RWPE1 (cell line): ENCODE results near the gene NCLN.
"Not testable (repeated sequence)": the region's sequence is repeated elsewhere in the genome, so short reads cannot be mapped to it uniquely, and the experiment has no call there.

ENCODE experiments used
- CTCF ChIA-PET: fragments of 350-600 bp; sonication (Branson Sonifier 250); formaldehyde crosslinking; extraction: SDS; loops from one replicate; lab custom pipeline; 2021; lab: Yijun Ruan, JAX
- POLR2A ChIA-PET: fragments of 400-600 bp; formaldehyde crosslinking; extraction: SDS; loops from one replicate; lab custom pipeline; 2020; ENCODE audit warnings: antibody characterized with exemption; ENCODE audit not compliant: low non-redundant PET; lab: Yijun Ruan, JAX
- DNase-seq: peaks from one replicate; pipeline ENCODE4 v3.0.0; 2012; ENCODE audit warnings: low spot score
- H3K27ac ChIP-seq: fragments of 450-650 bp; 2 replicates; pipeline ENCODE4 v1.5.1; 2017
- CTCF ChIP-seq: fragments of 450-650 bp; conservative IDR thresholded peaks from 2 replicates; pipeline ENCODE4 v1.5.1; 2017; ENCODE audit warnings: low read depth, mild to moderate bottlenecking

The NCLN gene

GRCh38 chr19:3231288-3231687 is 45.6 kb downstream of the NCLN start:
- no peak for DNase-seq
- ChIA-PET CTCF (no interaction called here), POLR2A (no interaction called here)
- no peak for TF ChIP-seq CTCF
- no peak overlapping the region for H3K27ac ChIP-seq

DNA sequence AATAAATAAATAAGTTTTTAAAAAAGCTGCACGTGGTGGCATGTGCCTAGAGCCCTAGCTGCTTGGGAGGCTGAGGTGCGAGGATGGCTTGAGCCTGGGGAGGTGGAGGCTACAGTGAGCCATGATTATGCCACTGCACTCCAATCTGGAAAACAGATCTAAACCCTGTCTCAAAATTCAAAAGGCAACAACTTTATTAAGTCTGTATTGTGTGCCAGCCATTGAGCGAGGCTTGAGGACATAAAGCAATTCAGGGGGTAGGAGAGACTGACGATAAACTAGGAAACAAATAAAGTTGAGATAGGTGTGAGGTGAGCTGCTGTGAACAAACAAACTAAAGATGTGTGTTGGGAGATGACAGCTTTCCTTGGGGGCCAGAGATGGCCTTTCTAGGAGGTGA is 47.4 kb downstream of the NCLN start:
- POLR2A ChIA-PET = no interaction called here

DNA sequence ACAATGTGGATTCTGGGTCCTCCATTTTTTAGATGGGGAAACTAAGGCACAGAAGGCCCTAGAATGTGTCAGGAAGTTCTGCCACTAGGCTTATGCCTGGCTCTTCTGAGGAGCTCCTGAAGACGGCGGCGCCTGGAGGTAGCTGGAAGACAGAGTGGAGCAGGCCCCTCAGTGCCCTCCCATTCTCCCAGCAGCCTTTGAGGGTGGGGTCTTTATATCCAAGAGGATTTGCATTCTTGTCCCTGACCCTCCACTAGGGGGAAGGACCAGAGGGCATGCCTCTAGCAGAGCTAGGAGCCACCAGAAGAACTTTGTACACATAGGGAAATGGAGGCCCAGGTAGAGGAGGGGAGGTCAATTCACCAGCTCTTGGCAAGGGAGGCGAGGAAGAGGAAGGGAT is 48.1 kb downstream of the NCLN start:
- no peak for DNase-seq
- no peak for TF ChIP-seq CTCF
- CTCF ChIA-PET = interaction anchor here (1.4 kb wide), 1 partner anchor 10 kb away, joined by 3 read pairs; no protein-coding TSS in a partner anchor
- POLR2A ChIA-PET = no interaction called here
- H3K27ac ChIP-seq = no peak overlapping the region

More for the DNA sequence above, 47.4 kb downstream of the NCLN start:
- CTCF ChIA-PET = interaction anchor here (1.4 kb wide), 1 partner anchor 9 kb away, joined by 3 read pairs; no protein-coding TSS in a partner anchor
- DNase-seq = no peak
- TF ChIP-seq CTCF = no peak
- H3K27ac ChIP-seq = no peak overlapping the region

GRCh38 chr19:3234800-3235199 is 49.1 kb downstream of the NCLN start:
- no peak overlapping the region for H3K27ac ChIP-seq
- peak; percentile 18; the same call in 1 of the 2 replicates for TF ChIP-seq CTCF
- no peak for DNase-seq
- CTCF ChIA-PET = interaction anchor here (0.6 kb wide), 1 partner anchor 59 kb away, joined by 4 read pairs; no protein-coding TSS in a partner anchor
- POLR2A ChIA-PET = interaction anchor here (0.6 kb wide), 1 partner anchor 16 kb away, joined by 3 read pairs; no protein-coding TSS in a partner anchor

GRCh38 chr19:3235604-3236003 is 49.9 kb downstream of the NCLN start:
- H3K27ac ChIP-seq, DNase-seq, POLR2A ChIA-PET, CTCF ChIA-PET: not testable (repeated sequence)

GRCh38 chr19:3236272-3236671 is 50.5 kb downstream of the NCLN start:
- H3K27ac ChIP-seq = no peak overlapping the region
- DNase-seq = no peak
- no peak for TF ChIP-seq CTCF
- ChIA-PET CTCF (no interaction called here), POLR2A (no interaction called here)

GRCh38 chr19:3238066-3238561 is 52.4 kb downstream of the NCLN start:
- TF ChIP-seq CTCF = no peak
- CTCF ChIA-PET = interaction anchor here (0.6 kb wide), 1 partner anchor 24 kb away, joined by 5 read pairs; no protein-coding TSS in a partner anchor
- no peak for DNase-seq
- POLR2A ChIA-PET = no interaction called here
- no peak overlapping the region for H3K27ac ChIP-seq
